HG03045 (cell line): ENCODE measurements around the gene MUC2.
"Not testable (repeated sequence)": the region's sequence is repeated elsewhere in the genome, so short reads cannot be mapped to it uniquely, and the experiment has no call there.

ENCODE experiments used
- ATAC-seq: cut with Tn5 transposase; IDR thresholded peaks from one replicate; pipeline ENCODE4 v1.9.1; 2021; ENCODE audit warnings: mild to moderate bottlenecking, moderate library complexity; ENCODE audit not compliant: unreplicated experiment

MUC2 gene

GRCh38 chr11:1102996-1103395 is 28.3 kb downstream of the MUC2 start:
- no peak for ATAC-seq

- ATAC-seq = no peak
Measured at GRCh38 chr11:1103401-1104360, 29.0 kb downstream of the MUC2 start.

- no peak for ATAC-seq
Measured at GRCh38 chr11:1104411-1105182, 29.9 kb downstream of the MUC2 start.

- no peak for ATAC-seq
Measured at GRCh38 chr11:1105183-1105565, 30.5 kb downstream of the MUC2 start.

GRCh38 chr11:1106387-1106786 is 31.7 kb downstream of the MUC2 start:
- ATAC-seq = no peak

GRCh38 chr11:1107316-1108245 is 32.9 kb downstream of the MUC2 start:
- no peak for ATAC-seq

- no peak for ATAC-seq
Measured at GRCh38 chr11:1108246-1108900, 33.7 kb downstream of the MUC2 start.

GRCh38 chr11:1109101-1109917 is 34.6 kb downstream of the MUC2 start:
- no peak for ATAC-seq

- ATAC-seq = no peak
Measured at GRCh38 chr11:1109918-1110705, 35.4 kb downstream of the MUC2 start.

GRCh38 chr11:1111545-1112212 is 37.0 kb downstream of the MUC2 start:
- ATAC-seq = no peak

GRCh38 chr11:1112351-1113191 is 37.9 kb downstream of the MUC2 start:
- ATAC-seq = no peak

GRCh38 chr11:1113405-1114201 is 38.9 kb downstream of the MUC2 start:
- no peak for ATAC-seq

- ATAC-seq = not testable (repeated sequence)
Measured at GRCh38 chr11:1115292-1115691, 40.6 kb downstream of the MUC2 start.

- no peak for ATAC-seq
Measured at GRCh38 chr11:1116104-1116503, 41.4 kb downstream of the MUC2 start.

- no peak for ATAC-seq
Measured at GRCh38 chr11:1116666-1117390, 42.2 kb downstream of the MUC2 start.

GRCh38 chr11:1117992-1118391 is 43.3 kb downstream of the MUC2 start:
- ATAC-seq = no peak
